Measurements from ENCODE around the gene PPP1R12B. TPM values are rescaled to one million over a fixed set of nuclear protein-coding genes. Genes with fewer than 3 reads are reported as not detected.

PPP1R12B gene
- total and polyA plus RNA-seq, 2 donors (not counting 3 experiments of a cell fraction or from before 2014, with no cell fraction given) = 8.4 to 11.5 TPM

- no peaks in the 10 kb centered on the region for H3K36me3 ChIP-seq (ENCODE audit: control insufficient read depth in 2 of 2, extremely low read depth in 1 of 2, insufficient read depth in 2 of 2, low read length in 2 of 2)
- peak overlapping the region; percentile 28 for H2AFZ ChIP-seq (ENCODE audit: low read depth, low read length)
- H3K4me1 ChIP-seq (ENCODE audit: control insufficient read depth, extremely low read depth, insufficient read depth, low read length) = peaks cover 9% of the 10 kb centered on the region
- no peaks in the 10 kb centered on the region for H3K9me1 ChIP-seq (replicated peaks; ENCODE audit: control insufficient read depth, extremely low read depth, insufficient read depth, low read length)
- no peak overlapping the region for H3K27ac ChIP-seq (ENCODE audit: insufficient read depth, low read depth, low read length)
- ChIA-PET CTCF (interaction anchor here (0.7 to 8.4 kb wide), 7 partner anchors 14 to 125 kb away, joined by 3 to 121 read pairs (median 9); partner anchors contain the start of gene LGR6), POLR2A (no interaction called here)
- H3K79me2 ChIP-seq (ENCODE audit: control insufficient read depth, insufficient read depth, low read length) = no peaks in the 10 kb centered on the region
- no peaks in the 10 kb centered on the region for H3K9me3 ChIP-seq (replicated peaks; ENCODE audit: control insufficient read depth, insufficient read depth, low read length)
- dilution Hi-C loops (cut with MboI; ENCODE audit: extremely low pct_ligation_motif_present, low sequenced_read_pairs) (loop anchor here (25.0 kb wide), 1 partner anchor 100 kb away; no protein-coding TSS in a partner anchor), intact Hi-C loops (cut with micrococcal nuclease) (no loop called here)
- FAIRE-seq (no peak), DNase-seq (ENCODE audit: low read depth, low spot score) (peak; percentile 5)
- H4K20me1 ChIP-seq (replicated peaks; ENCODE audit: control insufficient read depth, extremely low read depth, insufficient read depth, low read length) = no peaks in the 10 kb centered on the region
- H3K27me3 ChIP-seq (ENCODE audit: control insufficient read depth in 2 of 2, insufficient read depth in 2 of 2, low read length in 2 of 2) = no peaks in the 10 kb centered on the region
- no peak overlapping the region for H3K4me2 ChIP-seq (ENCODE audit: insufficient read depth, low read length)
- TF ChIP-seq FOS (IDR thresholded peaks at IDR 0.05; ENCODE audit: borderline replicate concordance, insufficient read depth, low read length) (no peak), POLR2AphosphoS5 (IDR thresholded peaks at IDR 0.05; ENCODE audit: insufficient read depth, low read depth, low read length) (no peak), MYC (IDR thresholded peaks at IDR 0.05; ENCODE audit: low read depth, low read length) (no peak), JUN (IDR thresholded peaks at IDR 0.05; ENCODE audit: borderline replicate concordance, insufficient read depth, insufficient read length, low read depth) (no peak), EZH2 (IDR thresholded peaks at IDR 0.05; ENCODE audit: borderline replicate concordance, low read depth, low read length, severe bottlenecking) (no peak), POLR2A (IDR thresholded peaks at IDR 0.05; ENCODE audit: low read depth, low read length) (no peak), GATA2 (IDR thresholded peaks at IDR 0.05; ENCODE audit: insufficient read depth, insufficient read length, low read depth, low read length) (no peak)
- TF ChIP-seq, protein P1, sequence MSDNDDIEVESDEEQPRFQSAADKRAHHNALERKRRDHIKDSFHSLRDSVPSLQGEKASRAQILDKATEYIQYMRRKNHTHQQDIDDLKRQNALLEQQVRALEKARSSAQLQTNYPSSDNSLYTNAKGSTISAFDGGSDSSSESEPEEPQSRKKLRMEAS (IDR thresholded peaks at IDR 0.05; ENCODE audit: insufficient read depth, insufficient read length) = no peak
- TF ChIP-seq, protein P2, sequence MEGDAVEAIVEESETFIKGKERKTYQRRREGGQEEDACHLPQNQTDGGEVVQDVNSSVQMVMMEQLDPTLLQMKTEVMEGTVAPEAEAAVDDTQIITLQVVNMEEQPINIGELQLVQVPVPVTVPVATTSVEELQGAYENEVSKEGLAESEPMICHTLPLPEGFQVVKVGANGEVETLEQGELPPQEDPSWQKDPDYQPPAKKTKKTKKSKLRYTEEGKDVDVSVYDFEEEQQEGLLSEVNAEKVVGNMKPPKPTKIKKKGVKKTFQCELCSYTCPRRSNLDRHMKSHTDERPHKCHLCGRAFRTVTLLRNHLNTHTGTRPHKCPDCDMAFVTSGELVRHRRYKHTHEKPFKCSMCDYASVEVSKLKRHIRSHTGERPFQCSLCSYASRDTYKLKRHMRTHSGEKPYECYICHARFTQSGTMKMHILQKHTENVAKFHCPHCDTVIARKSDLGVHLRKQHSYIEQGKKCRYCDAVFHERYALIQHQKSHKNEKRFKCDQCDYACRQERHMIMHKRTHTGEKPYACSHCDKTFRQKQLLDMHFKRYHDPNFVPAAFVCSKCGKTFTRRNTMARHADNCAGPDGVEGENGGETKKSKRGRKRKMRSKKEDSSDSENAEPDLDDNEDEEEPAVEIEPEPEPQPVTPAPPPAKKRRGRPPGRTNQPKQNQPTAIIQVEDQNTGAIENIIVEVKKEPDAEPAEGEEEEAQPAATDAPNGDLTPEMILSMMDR (IDR thresholded peaks at IDR 0.05; ENCODE audit: extremely low read depth in 1 of 2, insufficient read depth in 1 of 2, low read depth in 1 of 2, low read length in 2 of 2) = no peak
- no TSS peak for BruUV-seq (replicated peaks)
- no peak overlapping the region for H3K4me3 ChIP-seq (replicated peaks in 1 of 3; ENCODE audit: insufficient read depth in 1 of 3, low read depth in 1 of 3, low read length in 3 of 3)
- no peak overlapping the region for H3K9ac ChIP-seq (replicated peaks; ENCODE audit: extremely low read depth, insufficient read depth, low read length)
These were observed 36.4 kb upstream of the PPP1R12B start for GRCh38 chr1:202311875-202312635.
